Measurements from ENCODE around the gene CCDC187.

- TF ChIP-seq CTCF (IDR thresholded peaks at IDR 0.05): peak in 4 of 7 experiments; percentile 15 to 28 (median 24)
- peak; percentile 90 to 92 (median 90) for TF ChIP-seq POLR2A (IDR thresholded peaks at IDR 0.05)
These were observed 38.6 kb upstream of the CCDC187 start for GRCh38 chr9:136342181-136343120.

Measured in body of pancreas (tissue), 4 donors.